Breast epithelium (tissue), 3 donors: ENCODE results near the gene IFT88.

Experiments used
- CTCF ChIP-seq, 3 donors: fragments of 450-650 bp; IDR thresholded peaks; one replicate each; pipeline ENCODE4 v1.5.1; 2016 to 2017; ENCODE audit warnings: antibody characterized with exemption in 3 of 3, mild to moderate bottlenecking in 3 of 3, moderate library complexity in 3 of 3
- POLR2A ChIP-seq: fragments of 450-650 bp; IDR thresholded peaks from one replicate; pipeline ENCODE4 v1.6.1; 2016; ENCODE audit warnings: antibody characterized with exemption, mild to moderate bottlenecking, moderate library complexity
- POLR2AphosphoS5 ChIP-seq, 3 donors: sonication (generic); formaldehyde crosslinking; IDR thresholded peaks; one replicate each; pipeline ENCODE4 v1.6.1; 2017; ENCODE audit warnings: antibody characterized with exemption in 3 of 3

DNA sequence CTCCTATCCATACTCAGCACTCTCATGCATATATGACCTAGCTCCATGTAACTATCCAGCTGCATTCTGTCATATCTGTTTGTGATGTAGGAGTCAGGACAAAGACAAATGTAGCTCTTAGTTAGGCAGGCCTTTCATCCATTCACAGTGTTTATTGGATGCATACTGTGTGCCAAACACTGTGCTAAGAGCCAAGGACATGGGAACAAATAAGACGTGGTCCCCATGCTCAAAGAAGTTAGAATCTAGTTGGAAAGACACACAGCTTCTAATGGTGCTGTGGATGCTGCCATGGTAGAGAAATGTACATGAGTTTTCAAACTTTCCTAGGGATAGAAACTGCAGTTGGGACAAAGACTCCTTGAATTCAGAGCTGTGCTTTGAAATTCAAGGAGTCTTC lies 104.8 kb downstream of the IFT88 start:
- no peak for TF ChIP-seq CTCF (IDR thresholded peaks at IDR 0.05)
- TF ChIP-seq POLR2A: no peak
- no peak for TF ChIP-seq POLR2AphosphoS5 (IDR thresholded peaks at IDR 0.05)
